ENCODE measurements around the gene COMMD10. TPM values are rescaled to one million over a fixed set of nuclear protein-coding genes. Genes with fewer than 3 reads are reported as not detected.

COMMD10 gene
- total and polyA plus RNA-seq, 12 donors = 16.8 to 42.8 (median 35.4) TPM

DNA sequence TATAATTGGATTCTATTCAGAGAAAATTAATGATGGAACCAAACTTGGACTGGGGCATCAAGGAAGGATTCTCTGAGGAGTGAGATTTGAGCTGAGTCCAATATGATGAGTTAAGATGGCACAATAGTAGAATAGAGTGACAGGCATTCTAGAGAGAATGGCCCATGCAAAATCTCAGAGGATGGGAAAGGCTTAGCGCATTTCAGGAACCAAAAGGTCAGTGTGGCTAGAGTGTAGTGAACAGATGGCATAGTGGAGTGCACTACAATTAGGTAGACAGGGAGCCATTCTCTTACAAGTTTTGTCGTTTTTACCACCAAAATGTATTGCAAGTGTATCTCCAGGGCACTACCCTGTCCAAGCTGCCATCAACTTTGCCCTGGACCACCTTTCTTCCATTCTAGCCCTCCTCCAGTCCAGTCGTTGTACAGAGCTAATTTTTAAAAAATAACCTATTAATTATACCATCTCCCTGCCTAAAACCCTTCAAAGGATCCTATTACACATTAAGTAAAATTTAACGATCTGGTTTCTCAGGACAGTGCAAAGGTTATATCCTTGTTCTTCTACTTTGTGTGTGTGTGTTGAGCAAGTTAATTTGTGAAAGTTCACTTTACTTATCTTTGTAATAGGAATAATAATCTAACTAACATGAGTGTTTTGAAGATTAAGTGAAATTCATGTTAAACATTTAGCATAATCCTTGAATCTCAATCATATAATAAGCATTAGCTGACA lies 211.7 kb downstream of the COMMD10 start:
- H3K9me3 ChIP-seq = peaks cover 0 to 19% (median 11%) of the 10 kb centered on the region in 11 donors
- WGBS, 2 donors = 94 to 96% methylated on average over 4 of the region's 4 CpGs
- TF ChIP-seq CTCF (IDR thresholded peaks at IDR 0.05) = no peak
- H3K27ac ChIP-seq = no peak overlapping the region
- intact Hi-C loops (cut with DNase I) = no loop called here
- H3K27me3 ChIP-seq = no peaks in the 10 kb centered on the region
- H3K36me3 ChIP-seq = peaks cover 0 to 67% (median 18%) of the 10 kb centered on the region in 9 donors
- ATAC-seq (no peak), DNase-seq (no peak)
- H3K4me1 ChIP-seq = no peaks in the 10 kb centered on the region
- no peak overlapping the region for H3K4me3 ChIP-seq

GRCh38 chr5:116297296-116297814 lies 212.5 kb downstream of the COMMD10 start:
- intact Hi-C loops (cut with DNase I) = no loop called here
- WGBS, 2 donors = 91 to 92% methylated on average over 5 of the region's 5 CpGs
- H3K36me3 ChIP-seq = peaks cover 0 to 70% (median 18%) of the 10 kb centered on the region in 9 donors

GRCh38 chr5:116299746-116300640 lies 215.2 kb downstream of the COMMD10 start:
- peaks cover 0 to 78% (median 33%) of the 10 kb centered on the region in 9 donors for H3K36me3 ChIP-seq

More at GRCh38 chr5:116297296-116297814, 212.5 kb downstream of the COMMD10 start:
- no peak overlapping the region for H3K4me3 ChIP-seq
- TF ChIP-seq CTCF (IDR thresholded peaks at IDR 0.05) = no peak
- H3K27ac ChIP-seq = no peak overlapping the region
- ATAC-seq = no peak
- no peak for DNase-seq
- no peaks in the 10 kb centered on the region for H3K4me1 ChIP-seq
- H3K9me3 ChIP-seq = peaks cover 0 to 19% (median 11%) of the 10 kb centered on the region in 11 donors
- H3K27me3 ChIP-seq = no peaks in the 10 kb centered on the region

More at GRCh38 chr5:116299746-116300640, 215.2 kb downstream of the COMMD10 start:
- Histone ChIP-seq H3K27ac (no peak overlapping the region), H3K9me3 (peaks cover 0 to 19% (median 11%) of the 10 kb centered on the region in 11 donors), H3K4me3 (no peak overlapping the region), H3K4me1 (no peaks in the 10 kb centered on the region), H3K27me3 (no peaks in the 10 kb centered on the region)
- no peak for TF ChIP-seq CTCF (IDR thresholded peaks at IDR 0.05)
- WGBS, 2 donors = 93 to 99% methylated on average over 2 of the region's 2 CpGs
- DNase-seq (no peak), ATAC-seq (no peak)
- intact Hi-C loops (cut with DNase I) = no loop called here
